IMR-90 (cell line): ENCODE results near the gene DUSP6. TPM values are rescaled to one million over a fixed set of nuclear protein-coding genes. Genes with fewer than 3 reads are reported as not detected.

Source experiments
- ATAC-seq: fragments of 200-7000 bp; cut with Tn5 transposase; 2 replicates; pipeline ENCODE4 v1.9.1; 2020; ENCODE audit warnings: low read depth, mild to moderate bottlenecking, moderate library complexity
- BruUV-seq: library from RNA; stranded (reverse); fragments of 400-500 nt; replicated peaks from 2 replicates; lab custom pipeline; 2021; lab: Mats Ljungman, UMichigan
- CTCF ChIA-PET: fragments of 300-600 bp; formaldehyde crosslinking; extraction: SDS; loops from one replicate; lab custom pipeline; 2021; ENCODE audit warnings: antibody characterized with exemption; lab: Yijun Ruan, JAX
- POLR2A ChIA-PET: fragments of 300-600 bp; sonication (Branson Sonifier 250); formaldehyde crosslinking; loops from one replicate; lab custom pipeline; 2022; ENCODE audit warnings: antibody characterized with exemption; ENCODE audit not compliant: unreplicated experiment; lab: Charles Lee
- DNase-seq: peaks from one replicate; pipeline ENCODE4 v3.0.0; 2013
- H2AFZ ChIP-seq: replicated peaks from 2 replicates; pipeline ENCODE3; 2013; ENCODE audit warnings: low read length, mild to moderate bottlenecking; ENCODE audit not compliant: poor library complexity
- H2AK5ac ChIP-seq: 2 replicates; pipeline ENCODE4 v1.6.1; 2013; ENCODE audit warnings: low read depth, low read length, inconsistent platforms
- H2AK9ac ChIP-seq: replicated peaks from 2 replicates; pipeline ENCODE3; 2013; ENCODE audit warnings: mild to moderate bottlenecking, low read depth, low read length, moderate library complexity; ENCODE audit not compliant: poor library complexity
- H2BK120ac ChIP-seq: 2 replicates; pipeline ENCODE4 v1.6.1; 2013; ENCODE audit warnings: low read depth, low read length, inconsistent platforms
- H2BK15ac ChIP-seq: 3 replicates; pipeline ENCODE4 v1.6.1; 2013; ENCODE audit warnings: low read depth, low read length, inconsistent platforms
- H2BK20ac ChIP-seq: 2 replicates; pipeline ENCODE4 v1.6.1; 2013; ENCODE audit warnings: low read depth, mild to moderate bottlenecking, inconsistent platforms, low read length, moderate library complexity
- H2BK5ac ChIP-seq: 2 replicates; pipeline ENCODE4 v1.6.1; 2013; ENCODE audit warnings: mild to moderate bottlenecking, low read depth, low read length, inconsistent platforms; ENCODE audit not compliant: poor library complexity, severe bottlenecking
- H3K14ac ChIP-seq: replicated peaks from 2 replicates; pipeline ENCODE4 v1.6.1; 2013; ENCODE audit warnings: low read depth, low read length, inconsistent platforms
- H3K18ac ChIP-seq: 2 replicates; pipeline ENCODE4 v1.6.1; 2013; ENCODE audit warnings: low read depth, low read length, control low read depth
- H3K23ac ChIP-seq: 2 replicates; pipeline ENCODE4 v1.6.1; 2013; ENCODE audit warnings: low read depth, low read length, inconsistent platforms
- H3K27ac ChIP-seq: 2 replicates; pipeline ENCODE4 v1.5.1; 2013; ENCODE audit warnings: mild to moderate bottlenecking, control low read depth, low read length; ENCODE audit not compliant: insufficient read depth
- H3K27me3 ChIP-seq: 2 replicates; pipeline ENCODE4 v1.6.1; 2013; ENCODE audit warnings: low read length; ENCODE audit not compliant: control insufficient read depth, insufficient read depth
- H3K36me3 ChIP-seq: 2 replicates; pipeline ENCODE4 v1.6.1; 2013; ENCODE audit warnings: low read length, mixed read lengths; ENCODE audit not compliant: control insufficient read depth, insufficient read depth
- H3K4ac ChIP-seq: 2 replicates; pipeline ENCODE4 v1.6.1; 2013; ENCODE audit warnings: low read depth, low read length, inconsistent platforms
- H3K4me1 ChIP-seq: 2 replicates; pipeline ENCODE4 v1.6.1; 2013; ENCODE audit warnings: low read length, mixed read lengths; ENCODE audit not compliant: control insufficient read depth, insufficient read depth
- H3K4me2 ChIP-seq: 2 replicates; pipeline ENCODE4 v1.6.1; 2013; ENCODE audit warnings: low read depth, mild to moderate bottlenecking, control low read depth, low read length, moderate library complexity
- H3K4me3 ChIP-seq: 2 replicates; pipeline ENCODE4 v1.5.1; 2013; ENCODE audit warnings: low read depth, mild to moderate bottlenecking, control low read depth, low read length, moderate library complexity; ENCODE audit not compliant: insufficient read depth
- H3K56ac ChIP-seq: 2 replicates; pipeline ENCODE4 v1.6.1; 2013; ENCODE audit warnings: low read length, inconsistent platforms; ENCODE audit not compliant: insufficient read depth; ENCODE audit errors: extremely low read depth
- H3K79me1 ChIP-seq, 2 experiments: 2 replicates each; pipeline ENCODE4 v1.6.1; 2013; ENCODE audit warnings: low read length in 2 of 2, inconsistent platforms in 1 of 2, low read depth in 1 of 2
- H3K9ac ChIP-seq: 2 replicates; pipeline ENCODE4 v1.6.1; 2013; ENCODE audit warnings: low read depth, low read length, control low read depth
- H3K9me1 ChIP-seq: 2 replicates; pipeline ENCODE4 v1.6.1; 2013; ENCODE audit warnings: low read length, inconsistent platforms; ENCODE audit not compliant: insufficient read depth
- H3K9me3 ChIP-seq: 2 replicates; pipeline ENCODE4 v1.6.1; 2013; ENCODE audit warnings: low read length; ENCODE audit not compliant: control insufficient read depth, insufficient read depth
- H4K20me1 ChIP-seq: 2 replicates; pipeline ENCODE4 v1.6.1; 2013; ENCODE audit warnings: low read length, inconsistent platforms; ENCODE audit not compliant: insufficient read depth
- H4K5ac ChIP-seq: 2 replicates; pipeline ENCODE4 v1.6.1; 2013; ENCODE audit warnings: mild to moderate bottlenecking, low read depth, low read length, control low read depth
- H4K8ac ChIP-seq, 2 experiments: 2 replicates each; pipeline ENCODE4 v1.6.1; 2013; ENCODE audit warnings: low read depth in 2 of 2, low read length in 2 of 2, control low read depth in 1 of 2, inconsistent platforms in 1 of 2
- H4K91ac ChIP-seq: 2 replicates; pipeline ENCODE4 v1.6.1; 2013; ENCODE audit warnings: low read depth, low read length, inconsistent platforms; ENCODE audit not compliant: insufficient read depth
- BHLHE40 ChIP-seq: fragments of 150-350 bp; IDR thresholded peaks from 2 replicates; pipeline ENCODE4 v1.6.1; 2016; ENCODE audit warnings: mild to moderate bottlenecking, low read depth, low read length
- CEBPB ChIP-seq: IDR thresholded peaks from 2 replicates; pipeline ENCODE4 v1.6.1; 2012; ENCODE audit warnings: low read depth, low read length, improper control_type of control experiment
- CHD1 ChIP-seq: IDR thresholded peaks from 2 replicates; pipeline ENCODE4 v1.6.1; 2012; ENCODE audit warnings: low read depth, low read length, improper control_type of control experiment
- FOS ChIP-seq: fragments of 150-350 bp; IDR thresholded peaks from 2 replicates; pipeline ENCODE4 v1.6.1; 2016; ENCODE audit warnings: low read depth, low read length
- MAFK ChIP-seq: IDR thresholded peaks from 2 replicates; pipeline ENCODE4 v1.6.1; 2012; ENCODE audit warnings: low read depth, low read length, improper control_type of control experiment
- MAZ ChIP-seq: IDR thresholded peaks from 2 replicates; pipeline ENCODE4 v1.6.1; 2012; ENCODE audit warnings: low read depth, mild to moderate bottlenecking, low read length, improper control_type of control experiment, moderate library complexity, borderline replicate concordance
- MXI1 ChIP-seq: IDR thresholded peaks from 2 replicates; pipeline ENCODE4 v1.6.1; 2012; ENCODE audit warnings: low read depth, mild to moderate bottlenecking, low read length, moderate library complexity, borderline replicate concordance
- NFE2L2 ChIP-seq: fragments of 150-350 bp; IDR thresholded peaks from 2 replicates; pipeline ENCODE4 v1.6.1; 2016; ENCODE audit warnings: low read depth, mild to moderate bottlenecking, low read length
- POLR2A ChIP-seq: IDR thresholded peaks from 2 replicates; pipeline ENCODE4 v1.6.1; 2012; ENCODE audit warnings: mild to moderate bottlenecking, low read depth, low read length
- RAD21 ChIP-seq: IDR thresholded peaks from 2 replicates; pipeline ENCODE4 v1.6.1; 2012; ENCODE audit warnings: low read length, improper control_type of control experiment
- RCOR1 ChIP-seq: IDR thresholded peaks from 2 replicates; pipeline ENCODE4 v1.6.1; 2012; ENCODE audit warnings: mild to moderate bottlenecking, low read length, improper control_type of control experiment; ENCODE audit not compliant: insufficient replicate concordance
- RFX5 ChIP-seq: IDR thresholded peaks from 2 replicates; pipeline ENCODE4 v1.8.0; 2012; ENCODE audit warnings: low read depth, mild to moderate bottlenecking, low read length, moderate library complexity
- SMC3 ChIP-seq: fragments of 150-350 bp; IDR thresholded peaks from 2 replicates; pipeline ENCODE4 v1.6.1; 2016; ENCODE audit warnings: low read depth, mild to moderate bottlenecking, antibody characterized with exemption, low read length, moderate library complexity
- WGBS, 2 experiments: methylation state at CpG; one replicate each; pipeline versions ENCODE4 v1.1.5 to v1.1.7; 2013; ENCODE audit warnings: missing lambda C conversion rate in 2 of 2; ENCODE audit not compliant: insufficient read length in 1 of 2; ENCODE audit errors: extremely low coverage in 2 of 2; 5-methylcytosine and 5-hydroxymethylcytosine counted together
- dilution Hi-C: fragments of 300-500 bp; cut with HindIII; formaldehyde crosslinking; loops from one replicate; pipeline ENCODE4 v1.14.3; 2018; ENCODE audit warnings: low sequenced_read_pairs; ENCODE audit not compliant: unreplicated experiment
- in situ Hi-C: fragments of 300-500 bp; cut with MboI; formaldehyde crosslinking; loops from 3 replicates; pipeline ENCODE4 v1.14.3; 2019; ENCODE audit warnings: low sequenced_read_pairs, inconsistent platforms, mixed read lengths
- intact Hi-C: fragments of 100-400 bp; cut with micrococcal nuclease; formaldehyde crosslinking; loops from 2 replicates; pipeline ENCODE4 v1.10.0; 2022
- polyA plus RNA-seq, 3 experiments: library from polyadenylated mRNA; depleted of rRNA; stranded (reverse); fragments of >200 nt; gene quantifications; 2 replicates each; pipeline ENCODE4 v1.2.3, GENCODE V29; 2012; ENCODE audit warnings: low replicate concordance in 1 of 3
- total RNA-seq: library from RNA; depleted of rRNA; stranded (reverse); fragments of >200 nt; gene quantifications from 2 replicates; pipeline ENCODE4 v1.2.3, GENCODE V29; 2012
- TF ChIP-seq, protein P1 (sequence below): conservative IDR thresholded peaks from 2 replicates; pipeline ENCODE4 v1.5.1; 2012; ENCODE audit warnings: mild to moderate bottlenecking, low read depth, low read length, improper control_type of control experiment
- TF ChIP-seq, protein P2 (sequence below): fragments of 150-350 bp; IDR thresholded peaks from 2 replicates; pipeline ENCODE4 v1.6.1; 2017; ENCODE audit warnings: mild to moderate bottlenecking, antibody characterized with exemption, low read length, low read depth
- TF ChIP-seq, protein P3 (sequence below): fragments of 150-350 bp; IDR thresholded peaks from 2 replicates; pipeline ENCODE4 v1.6.1; 2016; ENCODE audit warnings: low read depth, mild to moderate bottlenecking, low read length, moderate library complexity, borderline replicate concordance

Gene DUSP6
- total and polyA plus RNA-seq, 2 of the 4 experiments (the other 2 are of a cell fraction): 38.5 to 70.1 TPM

DNA sequence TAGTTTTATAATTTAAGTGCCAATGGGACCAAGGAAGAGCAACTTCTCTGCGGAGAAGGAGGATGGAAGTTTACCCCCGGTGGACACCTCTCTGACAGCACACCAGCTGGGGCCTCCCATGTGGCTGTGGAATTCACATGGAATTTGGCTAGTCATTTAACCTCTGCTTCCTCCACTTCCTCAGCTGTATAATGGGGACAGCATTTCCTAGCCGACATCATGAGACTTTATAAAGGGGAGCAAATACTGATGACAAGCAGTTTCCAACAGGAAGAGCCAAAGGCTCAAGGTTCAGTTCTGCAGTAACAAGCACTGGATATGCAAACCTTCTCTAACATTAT lies 7.5 kb downstream of the DUSP6 start:
- dilution Hi-C loops: no loop called here
- Histone ChIP-seq H3K56ac (no peak overlapping the region), H3K4me1 (peaks cover 9% of the 10 kb centered on the region), H2AFZ (no peak overlapping the region), H3K9ac (no peak overlapping the region), H2BK20ac (no peak overlapping the region), H4K91ac (no peak overlapping the region), H3K4me3 (no peak overlapping the region), H2BK120ac (no peak overlapping the region), H2AK9ac (no peak overlapping the region), H4K20me1 (peaks cover 15% of the 10 kb centered on the region), H3K4me2 (no peak overlapping the region), H3K9me3 (no peaks in the 10 kb centered on the region), H3K79me1 (peaks cover 0 to 33% of the 10 kb centered on the region in 2 experiments; a peak in 3 of 4 replicates), H3K36me3 (peaks cover 10% of the 10 kb centered on the region), H2BK5ac (no peak overlapping the region), H3K23ac (no peak overlapping the region), H4K8ac (no peak overlapping the region), H3K4ac (no peak overlapping the region), H3K27me3 (no peaks in the 10 kb centered on the region), H3K9me1 (peaks cover 6% of the 10 kb centered on the region; the same call in 1 of the 2 replicates), H3K27ac (no peak overlapping the region), H2AK5ac (no peak overlapping the region), H4K5ac (no peak overlapping the region), H3K18ac (no peak overlapping the region), H3K14ac (no peak overlapping the region), H2BK15ac (no peak overlapping the region)
- no TSS peak for BruUV-seq
- no peak for DNase-seq
- in situ Hi-C loops: loop anchor here (5.0 kb wide), 1 partner anchor 288 kb away; no protein-coding TSS in a partner anchor
- POLR2A ChIA-PET: no interaction called here
- ATAC-seq: no peak
- WGBS, 2 experiments: no CpG with 5 or more reads among the region's 3 CpGs
- no peak for TF ChIP-seq RCOR1
- TF ChIP-seq MAZ: no peak
- TF ChIP-seq, protein P1, sequence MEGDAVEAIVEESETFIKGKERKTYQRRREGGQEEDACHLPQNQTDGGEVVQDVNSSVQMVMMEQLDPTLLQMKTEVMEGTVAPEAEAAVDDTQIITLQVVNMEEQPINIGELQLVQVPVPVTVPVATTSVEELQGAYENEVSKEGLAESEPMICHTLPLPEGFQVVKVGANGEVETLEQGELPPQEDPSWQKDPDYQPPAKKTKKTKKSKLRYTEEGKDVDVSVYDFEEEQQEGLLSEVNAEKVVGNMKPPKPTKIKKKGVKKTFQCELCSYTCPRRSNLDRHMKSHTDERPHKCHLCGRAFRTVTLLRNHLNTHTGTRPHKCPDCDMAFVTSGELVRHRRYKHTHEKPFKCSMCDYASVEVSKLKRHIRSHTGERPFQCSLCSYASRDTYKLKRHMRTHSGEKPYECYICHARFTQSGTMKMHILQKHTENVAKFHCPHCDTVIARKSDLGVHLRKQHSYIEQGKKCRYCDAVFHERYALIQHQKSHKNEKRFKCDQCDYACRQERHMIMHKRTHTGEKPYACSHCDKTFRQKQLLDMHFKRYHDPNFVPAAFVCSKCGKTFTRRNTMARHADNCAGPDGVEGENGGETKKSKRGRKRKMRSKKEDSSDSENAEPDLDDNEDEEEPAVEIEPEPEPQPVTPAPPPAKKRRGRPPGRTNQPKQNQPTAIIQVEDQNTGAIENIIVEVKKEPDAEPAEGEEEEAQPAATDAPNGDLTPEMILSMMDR: no peak
- no peak for TF ChIP-seq SMC3
- no peak for TF ChIP-seq MAFK
- TF ChIP-seq BHLHE40: no peak
- TF ChIP-seq, protein P2, sequence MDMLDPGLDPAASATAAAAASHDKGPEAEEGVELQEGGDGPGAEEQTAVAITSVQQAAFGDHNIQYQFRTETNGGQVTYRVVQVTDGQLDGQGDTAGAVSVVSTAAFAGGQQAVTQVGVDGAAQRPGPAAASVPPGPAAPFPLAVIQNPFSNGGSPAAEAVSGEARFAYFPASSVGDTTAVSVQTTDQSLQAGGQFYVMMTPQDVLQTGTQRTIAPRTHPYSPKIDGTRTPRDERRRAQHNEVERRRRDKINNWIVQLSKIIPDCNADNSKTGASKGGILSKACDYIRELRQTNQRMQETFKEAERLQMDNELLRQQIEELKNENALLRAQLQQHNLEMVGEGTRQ: no peak
- no peak for TF ChIP-seq RAD21
- TF ChIP-seq NFE2L2: no peak
- no peak for TF ChIP-seq MXI1
- no peak for TF ChIP-seq CEBPB
- TF ChIP-seq FOS: no peak
- TF ChIP-seq POLR2A: no peak
- TF ChIP-seq, protein P3, sequence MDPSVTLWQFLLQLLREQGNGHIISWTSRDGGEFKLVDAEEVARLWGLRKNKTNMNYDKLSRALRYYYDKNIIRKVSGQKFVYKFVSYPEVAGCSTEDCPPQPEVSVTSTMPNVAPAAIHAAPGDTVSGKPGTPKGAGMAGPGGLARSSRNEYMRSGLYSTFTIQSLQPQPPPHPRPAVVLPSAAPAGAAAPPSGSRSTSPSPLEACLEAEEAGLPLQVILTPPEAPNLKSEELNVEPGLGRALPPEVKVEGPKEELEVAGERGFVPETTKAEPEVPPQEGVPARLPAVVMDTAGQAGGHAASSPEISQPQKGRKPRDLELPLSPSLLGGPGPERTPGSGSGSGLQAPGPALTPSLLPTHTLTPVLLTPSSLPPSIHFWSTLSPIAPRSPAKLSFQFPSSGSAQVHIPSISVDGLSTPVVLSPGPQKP: no peak
- TF ChIP-seq CHD1: no peak
- no peak for TF ChIP-seq RFX5
- intact Hi-C loops: loop anchor here (5.0 kb wide), 1 partner anchor 118 kb away; no protein-coding TSS in a partner anchor
- CTCF ChIA-PET: no interaction called here
